Ishikawa (cell line): ENCODE measurements around the gene SETBP1.

Source experiments
- CEBPB ChIP-seq: IDR thresholded peaks from 2 replicates; pipeline ENCODE4 v1.6.1; 2012
- CREB1 ChIP-seq: IDR thresholded peaks from 2 replicates; pipeline ENCODE4 v1.6.1; 2012; ENCODE audit warnings: low read depth
- EGR1 ChIP-seq: IDR thresholded peaks from 2 replicates; pipeline ENCODE4 v1.6.1; 2012
- EP300 ChIP-seq: IDR thresholded peaks from 2 replicates; pipeline ENCODE4 v1.6.1; 2012; ENCODE audit warnings: borderline replicate concordance
- FOXM1 ChIP-seq: IDR thresholded peaks from 2 replicates; pipeline ENCODE4 v1.6.1; 2012; ENCODE audit warnings: low read depth, borderline replicate concordance
- NFIC ChIP-seq: IDR thresholded peaks from 2 replicates; pipeline ENCODE4 v1.6.1; 2012
- RAD21 ChIP-seq: IDR thresholded peaks from 2 replicates; pipeline ENCODE4 v1.6.1; 2012; ENCODE audit warnings: low read depth
- REST ChIP-seq: IDR thresholded peaks from 2 replicates; pipeline ENCODE4 v1.6.1; 2012; ENCODE audit warnings: low read depth, mild to moderate bottlenecking
- TAF1 ChIP-seq: IDR thresholded peaks from 2 replicates; pipeline ENCODE4 v1.6.1; 2012; ENCODE audit warnings: low read depth, mild to moderate bottlenecking
- TCF12 ChIP-seq: IDR thresholded peaks from 2 replicates; pipeline ENCODE4 v1.6.1; 2012; ENCODE audit warnings: low read depth
- TEAD4 ChIP-seq: IDR thresholded peaks from 2 replicates; pipeline ENCODE4 v1.6.1; 2012
- YY1 ChIP-seq: IDR thresholded peaks from 2 replicates; pipeline ENCODE4 v1.6.1; 2012; ENCODE audit warnings: low read depth
- ZBTB7A ChIP-seq: IDR thresholded peaks from 2 replicates; pipeline ENCODE4 v1.6.1; 2012; ENCODE audit warnings: low read depth
- TF ChIP-seq, protein P1 (sequence below): IDR thresholded peaks from 2 replicates; pipeline ENCODE4 v1.6.1; 2012
- TF ChIP-seq, protein P2 (sequence below): IDR thresholded peaks from 2 replicates; pipeline ENCODE4 v1.6.1; 2012

Gene SETBP1

DNA sequence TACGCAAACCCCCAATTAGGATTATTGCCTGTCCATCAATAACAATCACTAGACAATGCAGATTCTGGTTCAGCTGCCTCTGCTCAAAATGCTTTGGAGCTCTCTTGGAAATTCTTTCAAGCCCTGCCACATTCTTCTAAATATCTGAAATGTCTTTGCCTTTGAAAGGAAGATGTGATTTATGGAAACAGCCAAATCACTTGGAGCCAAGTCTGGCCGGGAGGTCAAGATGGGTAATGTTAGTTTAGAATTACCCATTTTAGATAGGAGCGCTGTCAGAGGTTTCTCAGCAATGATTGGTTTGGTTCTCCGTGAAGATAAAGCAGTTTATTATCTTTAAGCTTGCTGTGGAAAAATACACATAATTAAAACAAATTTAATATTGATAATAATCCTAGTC is 306.7 kb downstream of the SETBP1 start:
- TF ChIP-seq FOXM1: no peak
- no peak for TF ChIP-seq REST
- TF ChIP-seq, protein P1, sequence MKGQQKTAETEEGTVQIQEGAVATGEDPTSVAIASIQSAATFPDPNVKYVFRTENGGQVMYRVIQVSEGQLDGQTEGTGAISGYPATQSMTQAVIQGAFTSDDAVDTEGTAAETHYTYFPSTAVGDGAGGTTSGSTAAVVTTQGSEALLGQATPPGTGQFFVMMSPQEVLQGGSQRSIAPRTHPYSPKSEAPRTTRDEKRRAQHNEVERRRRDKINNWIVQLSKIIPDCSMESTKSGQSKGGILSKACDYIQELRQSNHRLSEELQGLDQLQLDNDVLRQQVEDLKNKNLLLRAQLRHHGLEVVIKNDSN: no peak
- TF ChIP-seq EGR1: no peak
- no peak for TF ChIP-seq TCF12
- no peak for TF ChIP-seq CEBPB
- no peak for TF ChIP-seq ZBTB7A
- TF ChIP-seq TEAD4: no peak
- TF ChIP-seq RAD21: no peak
- TF ChIP-seq, protein P2, sequence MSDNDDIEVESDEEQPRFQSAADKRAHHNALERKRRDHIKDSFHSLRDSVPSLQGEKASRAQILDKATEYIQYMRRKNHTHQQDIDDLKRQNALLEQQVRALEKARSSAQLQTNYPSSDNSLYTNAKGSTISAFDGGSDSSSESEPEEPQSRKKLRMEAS: no peak
- no peak for TF ChIP-seq TAF1
- no peak for TF ChIP-seq NFIC
- no peak for TF ChIP-seq YY1
- TF ChIP-seq CREB1: no peak
- TF ChIP-seq EP300: no peak

DNA sequence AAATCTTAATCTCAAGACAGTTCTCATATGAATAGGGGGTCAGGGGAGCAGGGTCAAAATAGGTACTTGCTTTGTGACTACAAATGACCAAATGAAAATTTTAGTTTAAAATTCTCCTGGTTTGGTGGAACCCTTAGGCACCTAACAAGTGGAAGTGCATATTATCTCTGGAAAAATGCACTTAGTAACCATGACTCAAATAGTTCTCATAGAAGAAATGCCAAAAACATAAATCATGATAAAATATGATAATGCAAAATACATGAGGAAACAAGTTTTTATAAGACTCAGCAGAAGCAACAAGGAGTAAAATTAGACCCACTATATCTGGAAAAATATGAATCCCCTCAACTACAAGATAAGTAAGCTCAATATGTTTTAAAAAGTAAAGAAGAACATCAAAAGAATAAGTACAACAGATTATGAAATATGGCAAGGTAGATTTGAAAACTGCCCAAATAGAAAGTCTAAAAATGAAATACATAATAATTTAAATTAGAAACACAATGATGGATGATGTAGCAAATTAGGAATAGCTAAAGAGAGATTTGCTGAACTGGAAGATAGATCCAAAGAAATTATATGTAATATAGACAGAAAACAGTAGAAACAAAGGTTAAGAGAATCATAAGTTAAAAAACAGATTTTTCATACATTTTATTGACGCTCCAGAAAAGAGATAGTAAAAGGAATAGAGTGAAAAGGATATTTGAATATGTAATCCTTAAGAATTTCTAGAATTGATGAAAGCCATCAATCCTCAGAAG is 308.3 kb downstream of the SETBP1 start:
- TF ChIP-seq FOXM1: no peak
- TF ChIP-seq, protein P1: no peak
- TF ChIP-seq ZBTB7A: no peak
- no peak for TF ChIP-seq NFIC
- TF ChIP-seq TEAD4: no peak
- TF ChIP-seq TAF1: no peak
- TF ChIP-seq RAD21: no peak
- TF ChIP-seq EP300: no peak
- TF ChIP-seq REST: no peak
- TF ChIP-seq YY1: no peak
- no peak for TF ChIP-seq EGR1
- TF ChIP-seq CEBPB: no peak
- TF ChIP-seq TCF12: no peak
- TF ChIP-seq, protein P2: no peak
- TF ChIP-seq CREB1: no peak

DNA sequence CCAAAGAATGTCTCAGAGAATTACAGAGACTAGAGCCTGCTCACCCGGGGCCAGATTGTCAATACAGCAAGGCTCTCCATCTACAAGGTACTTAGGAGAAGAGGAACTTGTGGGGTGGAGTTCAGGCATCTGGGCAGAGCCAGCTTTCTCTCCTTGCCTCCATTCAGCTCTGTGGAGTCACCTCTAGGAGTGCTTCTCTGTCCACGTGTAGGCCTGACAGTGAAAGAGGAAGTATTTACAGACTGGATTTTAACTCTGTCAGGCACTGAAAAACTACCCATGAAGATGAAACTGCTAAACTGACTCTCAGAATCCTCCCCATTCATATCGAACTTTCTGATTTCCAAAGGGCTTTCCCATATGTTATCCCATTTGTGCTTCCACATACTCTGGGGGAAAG is 315.6 kb downstream of the SETBP1 start:
- TF ChIP-seq ZBTB7A: no peak
- TF ChIP-seq, protein P1: no peak
- TF ChIP-seq RAD21: no peak

- TF ChIP-seq EP300 (no peak), YY1 (no peak), ZBTB7A (no peak), TEAD4 (no peak), TCF12 (no peak), NFIC (no peak), CREB1 (no peak), TAF1 (no peak), EGR1 (no peak), REST (no peak), RAD21 (no peak), FOXM1 (no peak)
- TF ChIP-seq, protein P2: no peak
- TF ChIP-seq, protein P1: no peak
Observed at GRCh38 chr18:44997174-44997573, 316.5 kb downstream of the SETBP1 start.
